CD4-positive, alpha-beta T cell treated with Interleukin-12 subunit alpha and Interleukin-12 subunit beta, for 1 hour (primary cell): ENCODE measurements around the gene PTGES2.

Experiments
- DNase-seq: peaks from one replicate; pipeline ENCODE4 v3.0.0-alpha.2; 2020

The PTGES2 gene

GRCh38 chr9:128153060-128153946 is 25.8 kb upstream of the PTGES2 start:
- no peak for DNase-seq

- no peak for DNase-seq
These were observed 24.9 kb upstream of the PTGES2 start for GRCh38 chr9:128152133-128153059.

GRCh38 chr9:128151309-128152132 is 24.0 kb upstream of the PTGES2 start:
- DNase-seq = no peak

GRCh38 chr9:128150594-128151308 is 23.2 kb upstream of the PTGES2 start:
- DNase-seq = no peak

- DNase-seq = no peak
These were observed 22.5 kb upstream of the PTGES2 start for GRCh38 chr9:128149951-128150593.

GRCh38 chr9:128149001-128149701 is 21.6 kb upstream of the PTGES2 start, which contains the start of gene LCN2:
TSS of gene LCN2 (plus strand) at chr9:128149453. CDS start at chr9:128149526, 73 bp downstream.
- DNase-seq = no peak

- no peak for DNase-seq
These were observed 21.0 kb upstream of the PTGES2 start for GRCh38 chr9:128148509-128149000.

GRCh38 chr9:128146591-128147120 is 19.1 kb upstream of the PTGES2 start:
- DNase-seq = no peak

GRCh38 chr9:128145951-128146351 is 18.4 kb upstream of the PTGES2 start:
- DNase-seq = no peak

- no peak for DNase-seq
These were observed 18.0 kb upstream of the PTGES2 start for GRCh38 chr9:128145536-128145935.

- no peak for DNase-seq
These were observed 17.0 kb upstream of the PTGES2 start for GRCh38 chr9:128144239-128145181.

- no peak for DNase-seq
These were observed 16.2 kb upstream of the PTGES2 start for GRCh38 chr9:128143525-128144238.

GRCh38 chr9:128142596-128142995 is 15.1 kb upstream of the PTGES2 start:
- DNase-seq = no peak

- DNase-seq = no peak
These were observed 14.5 kb upstream of the PTGES2 start for GRCh38 chr9:128142061-128142460.

- no peak for DNase-seq
These were observed 14.1 kb upstream of the PTGES2 start for GRCh38 chr9:128141604-128142003.

- DNase-seq = no peak
These were observed 12.1 kb upstream of the PTGES2 start for GRCh38 chr9:128139621-128140020.

GRCh38 chr9:128138001-128138400 is 10.5 kb upstream of the PTGES2 start:
- DNase-seq = no peak
